ENCODE measurements around the gene NRF1. TPM values are rescaled to one million over a fixed set of nuclear protein-coding genes. Genes with fewer than 3 reads are reported as not detected.

The NRF1 gene
- total RNA-seq, 1 donor from 2014 or later, result 28.9 TPM

- intact Hi-C loops (cut with micrococcal nuclease), result no loop called here
Observed at GRCh38 chr7:129729511-129729910, 118.0 kb downstream of the NRF1 start.

- intact Hi-C loops (cut with micrococcal nuclease), result no loop called here
Observed at GRCh38 chr7:129730159-129730558, 118.6 kb downstream of the NRF1 start.

GRCh38 chr7:129734400-129734799 is 122.9 kb downstream of the NRF1 start:
- intact Hi-C loops (cut with micrococcal nuclease), result no loop called here

GRCh38 chr7:129739427-129739826 is 127.9 kb downstream of the NRF1 start:
- intact Hi-C loops (cut with micrococcal nuclease), result no loop called here

GRCh38 chr7:129740574-129741410 is 129.3 kb downstream of the NRF1 start:
- intact Hi-C loops (cut with micrococcal nuclease), result no loop called here

GRCh38 chr7:129741743-129742213 is 130.3 kb downstream of the NRF1 start:
- intact Hi-C loops (cut with micrococcal nuclease), result no loop called here

- intact Hi-C loops (cut with micrococcal nuclease), result no loop called here
Observed at GRCh38 chr7:129742256-129742655, 130.7 kb downstream of the NRF1 start.

GRCh38 chr7:129746857-129747529 is 135.5 kb downstream of the NRF1 start:
- intact Hi-C loops (cut with micrococcal nuclease), result no loop called here

- intact Hi-C loops (cut with micrococcal nuclease), result no loop called here
Observed at GRCh38 chr7:129748356-129749109, 137.0 kb downstream of the NRF1 start.

- intact Hi-C loops (cut with micrococcal nuclease), result no loop called here
Observed at GRCh38 chr7:129750091-129750490, 138.6 kb downstream of the NRF1 start.

GRCh38 chr7:129750501-129750900 is 139.0 kb downstream of the NRF1 start:
- intact Hi-C loops (cut with micrococcal nuclease), result no loop called here

GRCh38 chr7:129751916-129752315 is 140.4 kb downstream of the NRF1 start:
- intact Hi-C loops (cut with micrococcal nuclease), result no loop called here

- intact Hi-C loops (cut with micrococcal nuclease), result no loop called here
Observed at GRCh38 chr7:129752760-129753159, 141.2 kb downstream of the NRF1 start.

GRCh38 chr7:129754406-129754805 is 142.9 kb downstream of the NRF1 start:
- intact Hi-C loops (cut with micrococcal nuclease), result no loop called here

- intact Hi-C loops (cut with micrococcal nuclease), result no loop called here
Observed at GRCh38 chr7:129757991-129758390, 146.5 kb downstream of the NRF1 start.

GRCh38 chr7:129762387-129762969 is 151.0 kb downstream of the NRF1 start:
- intact Hi-C loops (cut with micrococcal nuclease), result no loop called here

- intact Hi-C loops (cut with micrococcal nuclease), result no loop called here
Observed at GRCh38 chr7:129764247-129765084, 152.9 kb downstream of the NRF1 start.

- intact Hi-C loops (cut with micrococcal nuclease), result no loop called here
Observed at GRCh38 chr7:129765352-129765751, 153.8 kb downstream of the NRF1 start.

- intact Hi-C loops (cut with micrococcal nuclease), result no loop called here
Observed at GRCh38 chr7:129767120-129768015, 155.8 kb downstream of the NRF1 start.
